CD14-positive monocyte (primary cell): ENCODE measurements around the gene RPS6KA5. TPM values are rescaled to one million over a fixed set of nuclear protein-coding genes. Genes with fewer than 3 reads are reported as not detected.

Experiments
- DNase-seq, 3 donors: peaks; one replicate each; pipeline ENCODE4 v3.0.0-alpha.2; 2011 to 2022
- H2AFZ ChIP-seq: 2 replicates; pipeline ENCODE4 v1.6.0; 2012; ENCODE audit warnings: mild to moderate bottlenecking, low read depth, low read length, inconsistent platforms; ENCODE audit not compliant: insufficient read depth, poor library complexity, severe bottlenecking
- H3K27ac ChIP-seq, 2 donors: 1 replicate in 1 of 2; 2 replicates in 1 of 2; pipeline ENCODE4 v1.5.1; 2012 to 2013; ENCODE audit warnings: low read length in 2 of 2, control low read depth in 1 of 2, inconsistent platforms in 1 of 2, low read depth in 1 of 2, mild to moderate bottlenecking in 1 of 2
- H3K27me3 ChIP-seq, 2 donors: one replicate each; pipeline versions ENCODE4 v1.6.0 to v1.6.1; 2011 to 2013; ENCODE audit warnings: low read length in 2 of 2; ENCODE audit not compliant: control insufficient read depth in 2 of 2, insufficient read depth in 2 of 2
- H3K36me3 ChIP-seq, 2 donors: replicated peaks in 1 of 2; 1 replicate in 1 of 2; 2 replicates in 1 of 2; pipeline versions ENCODE4 v1.5.1 to v1.6.1; 2012 to 2013; ENCODE audit warnings: low read length in 2 of 2, control low read depth in 1 of 2, inconsistent platforms in 1 of 2, mild to moderate bottlenecking in 1 of 2; ENCODE audit not compliant: insufficient read depth in 2 of 2, control insufficient read depth in 1 of 2
- H3K4me1 ChIP-seq, 2 donors: 1 replicate in 1 of 2; 2 replicates in 1 of 2; pipeline versions ENCODE4 v1.5.1 to v1.6.1; 2012 to 2013; ENCODE audit warnings: low read length in 2 of 2, control low read depth in 1 of 2, inconsistent platforms in 1 of 2, mild to moderate bottlenecking in 1 of 2, moderate library complexity in 1 of 2; ENCODE audit not compliant: insufficient read depth in 2 of 2, control insufficient read depth in 1 of 2
- H3K4me2 ChIP-seq: replicated peaks from 2 replicates; pipeline ENCODE3; 2012; ENCODE audit warnings: low read length, moderate library complexity, mild to moderate bottlenecking; ENCODE audit not compliant: poor library complexity, severe bottlenecking; ENCODE audit errors: extremely low read depth
- H3K4me3 ChIP-seq, 3 experiments: fragments of 200-600 bp in 1 of 3; sonication (generic) in 1 of 3; replicated peaks in 1 of 3; 1 replicate in 2 of 3; 2 replicates in 1 of 3; pipeline ENCODE4 v1.5.1; 2011 to 2013; ENCODE audit warnings: low read length in 3 of 3, mild to moderate bottlenecking in 3 of 3, control low read depth in 2 of 3, low read depth in 2 of 3, inconsistent platforms in 1 of 3, moderate library complexity in 1 of 3
- H3K79me2 ChIP-seq: 2 replicates; pipeline ENCODE4 v1.6.0; 2012; ENCODE audit warnings: mild to moderate bottlenecking, control low read depth, inconsistent platforms, low read length, moderate library complexity; ENCODE audit not compliant: insufficient read depth
- H3K9ac ChIP-seq: 2 replicates; pipeline ENCODE4 v1.6.0; 2017; ENCODE audit warnings: low read length, mild to moderate bottlenecking; ENCODE audit not compliant: insufficient read depth, poor library complexity, severe bottlenecking
- H3K9me3 ChIP-seq, 2 donors: replicated peaks in 1 of 2; 1 replicate in 1 of 2; 2 replicates in 1 of 2; pipeline versions ENCODE4 v1.5.1 to v1.6.1; 2012 to 2013; ENCODE audit warnings: low read length in 2 of 2, control low read depth in 1 of 2; ENCODE audit not compliant: control insufficient read depth in 1 of 2, insufficient read depth in 1 of 2
- H4K20me1 ChIP-seq: 2 replicates; pipeline ENCODE4 v1.6.0; 2012; ENCODE audit warnings: mild to moderate bottlenecking, low read length, control low read depth, moderate library complexity; ENCODE audit not compliant: insufficient read depth
- H3K27ac Mint-ChIP-seq, 7 donors: one replicate each; pipeline ENCODE4 v1.8.0; 2020; ENCODE audit warnings: mild to moderate bottlenecking in 7 of 7, mixed read lengths in 7 of 7, moderate library complexity in 6 of 7, inconsistent platforms in 2 of 7
- H3K27me3 Mint-ChIP-seq, 3 donors: one replicate each; pipeline ENCODE4 v1.8.0; 2021 to 2022; ENCODE audit warnings: low read depth in 3 of 3, mild to moderate bottlenecking in 3 of 3, mixed read lengths in 3 of 3, moderate library complexity in 3 of 3, inconsistent platforms in 1 of 3
- H3K36me3 Mint-ChIP-seq, 2 donors: one replicate each; pipeline ENCODE4 v1.8.0; 2020; ENCODE audit warnings: mixed read lengths in 2 of 2, inconsistent platforms in 1 of 2, mild to moderate bottlenecking in 1 of 2
- H3K4me1 Mint-ChIP-seq: one replicate; pipeline ENCODE4 v1.8.0; 2020; ENCODE audit warnings: mild to moderate bottlenecking, mixed read lengths
- H3K4me3 Mint-ChIP-seq, 2 donors: one replicate each; pipeline ENCODE4 v1.8.0; 2020; ENCODE audit warnings: mild to moderate bottlenecking in 2 of 2, mixed read lengths in 2 of 2, moderate library complexity in 1 of 2
- H3K9me3 Mint-ChIP-seq, 7 donors: one replicate each; pipeline ENCODE4 v1.8.0; 2020 to 2022; ENCODE audit warnings: mixed read lengths in 7 of 7, mild to moderate bottlenecking in 6 of 7, moderate library complexity in 6 of 7, inconsistent platforms in 2 of 7
- WGBS: methylation state at CpG from one replicate; pipeline ENCODE4 v1.1.5; 2013; ENCODE audit warnings: missing lambda C conversion rate; ENCODE audit not compliant: insufficient coverage; 5-methylcytosine and 5-hydroxymethylcytosine counted together
- intact Hi-C, 2 donors: fragments of 100-400 bp; cut with micrococcal nuclease; formaldehyde crosslinking; loops; one replicate each; pipeline versions ENCODE4 v1.15.0 to v1.15.1; 2023
- polyA plus RNA-seq, 3 donors: library from polyadenylated mRNA; depleted of rRNA in 1 of 3; unstranded in 2 of 3; stranded (reverse) in 1 of 3; fragments of 300-500 nt in 2 of 3; fragments of >200 nt in 1 of 3; fragmentation: Illumina TruSeq in 2 of 3; gene quantifications; 1 replicate in 2 of 3; 2 replicates in 1 of 3; pipeline ENCODE4 v1.2.3, GENCODE V29; 2012 to 2021
- TF ChIP-seq, protein P1 (sequence below): fragments of 200-600 bp; IDR thresholded peaks from one replicate; pipeline ENCODE4 v1.8.0; 2022; ENCODE audit warnings: antibody characterized with exemption, mild to moderate bottlenecking

Gene RPS6KA5
- polyA plus RNA-seq, 3 donors = 4.4 to 10.1 (median 7.9) TPM

DNA sequence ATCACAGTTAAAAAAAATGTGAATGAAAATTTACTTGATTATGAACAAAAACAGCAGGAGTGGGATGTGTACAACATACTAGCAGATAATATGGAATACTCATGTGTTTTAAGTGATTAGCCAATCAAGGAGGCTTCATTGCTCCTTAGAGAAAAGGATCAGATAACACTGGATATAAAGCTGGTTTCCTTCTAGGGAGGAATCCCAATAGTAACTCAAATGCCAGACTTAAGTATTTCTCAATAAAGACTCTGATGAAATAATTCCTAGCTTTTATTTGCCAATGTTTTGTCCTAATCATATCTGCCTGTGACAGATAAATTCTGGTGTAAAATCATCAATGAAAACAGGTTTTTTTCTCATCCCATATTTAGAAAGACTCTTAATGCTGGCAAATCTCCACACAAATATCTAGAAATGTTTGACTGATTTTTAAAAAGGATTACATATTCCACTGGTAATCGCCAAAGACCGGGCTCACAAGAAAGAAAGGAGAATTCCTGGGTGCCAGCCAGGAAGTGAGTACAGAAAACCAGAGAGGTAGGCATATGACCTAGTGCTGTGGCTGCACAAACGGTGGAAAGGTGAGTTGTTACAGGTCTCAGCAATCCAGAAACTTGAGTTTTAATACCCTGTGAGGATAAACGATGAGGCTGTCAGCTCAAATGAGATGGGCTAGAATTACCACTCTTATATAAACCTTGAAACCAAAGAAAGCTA, 135.7 kb downstream of the RPS6KA5 start:
- no peak overlapping the region for H3K4me3 ChIP-seq
- no peaks in the 10 kb centered on the region for H3K9me3 Mint-ChIP-seq
- TF ChIP-seq, protein P1, sequence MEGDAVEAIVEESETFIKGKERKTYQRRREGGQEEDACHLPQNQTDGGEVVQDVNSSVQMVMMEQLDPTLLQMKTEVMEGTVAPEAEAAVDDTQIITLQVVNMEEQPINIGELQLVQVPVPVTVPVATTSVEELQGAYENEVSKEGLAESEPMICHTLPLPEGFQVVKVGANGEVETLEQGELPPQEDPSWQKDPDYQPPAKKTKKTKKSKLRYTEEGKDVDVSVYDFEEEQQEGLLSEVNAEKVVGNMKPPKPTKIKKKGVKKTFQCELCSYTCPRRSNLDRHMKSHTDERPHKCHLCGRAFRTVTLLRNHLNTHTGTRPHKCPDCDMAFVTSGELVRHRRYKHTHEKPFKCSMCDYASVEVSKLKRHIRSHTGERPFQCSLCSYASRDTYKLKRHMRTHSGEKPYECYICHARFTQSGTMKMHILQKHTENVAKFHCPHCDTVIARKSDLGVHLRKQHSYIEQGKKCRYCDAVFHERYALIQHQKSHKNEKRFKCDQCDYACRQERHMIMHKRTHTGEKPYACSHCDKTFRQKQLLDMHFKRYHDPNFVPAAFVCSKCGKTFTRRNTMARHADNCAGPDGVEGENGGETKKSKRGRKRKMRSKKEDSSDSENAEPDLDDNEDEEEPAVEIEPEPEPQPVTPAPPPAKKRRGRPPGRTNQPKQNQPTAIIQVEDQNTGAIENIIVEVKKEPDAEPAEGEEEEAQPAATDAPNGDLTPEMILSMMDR = no peak
- peaks cover 9 to 13% of the 10 kb centered on the region in 2 donors for H3K36me3 Mint-ChIP-seq
- no peaks in the 10 kb centered on the region for H3K4me1 Mint-ChIP-seq
- no peaks in the 10 kb centered on the region for H3K4me1 ChIP-seq
- no peak overlapping the region for H3K4me2 ChIP-seq
- H3K79me2 ChIP-seq = no peaks in the 10 kb centered on the region
- intact Hi-C loops = no loop called here
- 93% methylated on average over 4 of the region's 4 CpGs for WGBS
- peak overlapping the region in 1 of 7 donors; percentile 3 for H3K27ac Mint-ChIP-seq
- H3K36me3 ChIP-seq = peaks cover 0 to under 1% of the 10 kb centered on the region in 2 donors
- H2AFZ ChIP-seq = no peak overlapping the region
- H3K27ac ChIP-seq = no peak overlapping the region
- no peaks in the 10 kb centered on the region for H3K9me3 ChIP-seq
- H3K9ac ChIP-seq = no peak overlapping the region
- H3K27me3 Mint-ChIP-seq = peaks cover 0 to 1% (median 0%) of the 10 kb centered on the region in 3 donors
- DNase-seq = no peak
- no peaks in the 10 kb centered on the region for H4K20me1 ChIP-seq
- H3K27me3 ChIP-seq = no peaks in the 10 kb centered on the region
- no peak overlapping the region for H3K4me3 Mint-ChIP-seq

GRCh38 chr14:90922141-90922540, 138.3 kb downstream of the RPS6KA5 start:
- H3K36me3 Mint-ChIP-seq = peaks cover 22 to 31% of the 10 kb centered on the region in 2 donors
- H3K36me3 ChIP-seq = peaks cover 3 to 14% of the 10 kb centered on the region in 2 donors

More at GRCh38 chr14:90922141-90922540, 138.3 kb downstream of the RPS6KA5 start:
- H3K27ac ChIP-seq = no peak overlapping the region
- H3K4me3 ChIP-seq = no peak overlapping the region
- H3K9me3 ChIP-seq = no peaks in the 10 kb centered on the region
- H3K27ac Mint-ChIP-seq = no peak overlapping the region
- no peaks in the 10 kb centered on the region for H3K4me1 ChIP-seq
- no peaks in the 10 kb centered on the region for H4K20me1 ChIP-seq
- H3K27me3 ChIP-seq = no peaks in the 10 kb centered on the region
- H3K4me1 Mint-ChIP-seq = no peaks in the 10 kb centered on the region
- no peaks in the 10 kb centered on the region for H3K79me2 ChIP-seq
- TF ChIP-seq, protein P1 = no peak
- no peak overlapping the region for H3K9ac ChIP-seq
- H3K4me2 ChIP-seq = no peak overlapping the region
- no peak for DNase-seq
- 100% methylated on average over 2 of the region's 4 CpGs for WGBS
- no peak overlapping the region for H2AFZ ChIP-seq
- peaks cover 0 to 4% (median 0%) of the 10 kb centered on the region in 7 donors for H3K9me3 Mint-ChIP-seq
- H3K27me3 Mint-ChIP-seq = peaks cover 0 to 1% (median 0%) of the 10 kb centered on the region in 3 donors
- intact Hi-C loops = no loop called here
- no peak overlapping the region for H3K4me3 Mint-ChIP-seq
